GM21423 (cell line): ENCODE results near the gene ARHGEF37.

ENCODE experiments used
- ATAC-seq: cut with Tn5 transposase; IDR thresholded peaks from one replicate; pipeline ENCODE4 v1.9.1; 2021; ENCODE audit warnings: mild to moderate bottlenecking, moderate library complexity; ENCODE audit not compliant: unreplicated experiment

ARHGEF37 gene

GRCh38 chr5:149627070-149627469, 45.8 kb downstream of the ARHGEF37 start:
- no peak for ATAC-seq

GRCh38 chr5:149628221-149628620, 46.9 kb downstream of the ARHGEF37 start:
- no peak for ATAC-seq

GRCh38 chr5:149628846-149629388, 47.6 kb downstream of the ARHGEF37 start:
- no peak for ATAC-seq

GRCh38 chr5:149629421-149629820, 48.1 kb downstream of the ARHGEF37 start:
- no peak for ATAC-seq

- ATAC-seq: no peak
These were observed 49.0 kb downstream of the ARHGEF37 start for GRCh38 chr5:149630337-149630736.

GRCh38 chr5:149631506-149631905, 50.2 kb downstream of the ARHGEF37 start:
- ATAC-seq: no peak

GRCh38 chr5:149632311-149633251, 51.3 kb downstream of the ARHGEF37 start:
- ATAC-seq: no peak

- ATAC-seq: no peak
These were observed 52.4 kb downstream of the ARHGEF37 start for GRCh38 chr5:149633476-149634350.

GRCh38 chr5:149635394-149635793, 54.1 kb downstream of the ARHGEF37 start:
- ATAC-seq: no peak

GRCh38 chr5:149636191-149636860, 55.0 kb downstream of the ARHGEF37 start:
- ATAC-seq: no peak

- ATAC-seq: no peak
These were observed 55.6 kb downstream of the ARHGEF37 start for GRCh38 chr5:149636861-149637246.

- no peak for ATAC-seq
These were observed 56.8 kb downstream of the ARHGEF37 start for GRCh38 chr5:149638136-149638535.

- no peak for ATAC-seq
These were observed 57.4 kb downstream of the ARHGEF37 start for GRCh38 chr5:149638546-149639241.

GRCh38 chr5:149639737-149640136, 58.4 kb downstream of the ARHGEF37 start:
- ATAC-seq: no peak

- ATAC-seq: no peak
These were observed 59.2 kb downstream of the ARHGEF37 start for GRCh38 chr5:149640350-149640999.

- ATAC-seq: no peak
These were observed 59.8 kb downstream of the ARHGEF37 start for GRCh38 chr5:149641000-149641576.

GRCh38 chr5:149641600-149641999, 60.3 kb downstream of the ARHGEF37 start:
- ATAC-seq: no peak

- ATAC-seq: no peak
These were observed 62.5 kb downstream of the ARHGEF37 start for GRCh38 chr5:149643781-149644180.

- ATAC-seq: no peak
These were observed 63.3 kb downstream of the ARHGEF37 start for GRCh38 chr5:149644629-149645028.
